GM19043 (cell line): ENCODE data around the gene MUTYH.
"Not testable (repeated sequence)": the region's sequence is repeated elsewhere in the genome, so short reads cannot be mapped to it uniquely, and the experiment has no call there.

ENCODE experiments used
- ATAC-seq: cut with Tn5 transposase; IDR thresholded peaks from one replicate; pipeline ENCODE4 v1.9.1; 2021; ENCODE audit warnings: low read depth; ENCODE audit not compliant: unreplicated experiment

Gene MUTYH

GRCh38 chr1:45325851-45326506 lies 14.3 kb downstream of the MUTYH start:
- no peak for ATAC-seq

GRCh38 chr1:45322486-45323040 lies 17.7 kb downstream of the MUTYH start:
- ATAC-seq = no peak

DNA sequence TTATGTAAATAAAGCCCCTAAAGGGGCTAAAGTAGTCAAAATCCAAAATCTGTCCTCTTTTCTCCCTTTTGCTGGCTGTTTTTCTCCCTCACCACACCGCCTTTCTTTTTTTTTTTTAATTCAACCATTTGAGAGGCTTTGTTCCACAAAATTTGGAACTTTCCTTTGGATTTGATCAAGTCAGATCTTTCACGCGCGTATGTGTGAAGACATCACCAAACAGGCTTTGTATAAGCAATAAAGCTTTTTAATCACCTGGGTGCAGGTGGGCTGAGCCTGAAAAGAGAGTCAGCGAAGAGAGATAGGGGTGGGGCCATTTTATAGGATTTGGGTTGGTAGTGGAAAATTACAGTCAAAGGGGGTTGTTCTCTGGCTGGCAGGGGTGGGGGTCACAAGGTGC lies 18.8 kb downstream of the MUTYH start:
- ATAC-seq = no peak

DNA sequence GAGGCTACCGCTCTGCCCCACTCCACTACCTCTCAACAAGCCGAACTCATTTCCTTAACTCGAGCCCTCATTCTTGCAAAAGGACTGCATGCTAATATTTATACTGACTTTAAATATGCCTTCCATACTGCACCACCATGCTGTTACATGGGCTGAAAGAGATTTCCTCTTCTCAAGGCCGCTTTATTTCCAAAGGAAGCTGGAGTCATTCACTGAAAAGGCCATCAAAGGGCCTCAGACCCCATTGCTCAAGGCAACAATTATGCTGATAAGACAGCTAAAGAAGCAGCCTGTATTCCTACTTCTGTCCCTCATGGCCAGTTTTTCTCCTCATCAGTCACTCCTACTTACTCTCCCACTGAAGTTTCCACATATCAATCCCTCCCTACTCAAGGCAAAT lies 20.5 kb downstream of the MUTYH start:
- ATAC-seq = no peak

DNA sequence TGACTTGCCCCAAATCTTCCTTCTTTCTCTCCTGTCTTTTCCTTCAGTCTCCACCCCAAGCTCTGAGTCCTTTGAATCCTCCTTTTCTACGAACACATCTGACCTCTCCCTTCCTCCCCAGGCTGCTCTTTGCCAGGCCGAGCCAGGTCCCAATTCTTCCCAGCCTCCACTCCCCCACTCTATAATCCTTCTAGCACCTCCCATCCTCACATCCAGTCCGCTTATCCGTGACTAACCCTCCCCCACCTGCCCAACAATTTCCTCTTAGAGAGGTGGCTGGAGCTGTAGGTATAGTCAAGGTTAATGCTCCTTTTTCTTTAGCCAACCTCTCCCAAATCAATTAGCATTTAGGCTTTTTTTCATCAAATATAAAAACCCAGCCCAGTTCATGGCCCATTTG lies 23.1 kb downstream of the MUTYH start:
- no peak for ATAC-seq

- ATAC-seq = no peak
These were observed 26.0 kb downstream of the MUTYH start for GRCh38 chr1:45314266-45314665.

DNA sequence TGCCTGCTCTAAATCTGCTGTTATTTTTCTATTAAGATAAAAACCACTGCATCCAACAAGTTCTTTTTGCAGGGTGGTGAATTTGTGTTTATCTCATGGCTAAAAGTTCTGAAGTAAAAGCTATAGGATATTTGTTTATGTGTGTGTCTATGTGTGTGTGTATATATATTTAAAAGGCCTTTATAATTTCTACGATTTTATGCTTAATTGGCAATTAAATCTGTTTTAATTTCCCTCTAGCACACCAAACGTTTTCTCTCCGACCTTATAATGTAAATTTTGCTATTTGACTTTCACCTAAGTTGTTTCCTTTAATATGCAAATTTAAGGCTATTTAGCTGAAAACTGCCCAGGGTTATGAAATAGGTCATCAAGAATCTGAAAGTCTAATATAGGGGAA lies 33.3 kb downstream of the MUTYH start:
- ATAC-seq = no peak

DNA sequence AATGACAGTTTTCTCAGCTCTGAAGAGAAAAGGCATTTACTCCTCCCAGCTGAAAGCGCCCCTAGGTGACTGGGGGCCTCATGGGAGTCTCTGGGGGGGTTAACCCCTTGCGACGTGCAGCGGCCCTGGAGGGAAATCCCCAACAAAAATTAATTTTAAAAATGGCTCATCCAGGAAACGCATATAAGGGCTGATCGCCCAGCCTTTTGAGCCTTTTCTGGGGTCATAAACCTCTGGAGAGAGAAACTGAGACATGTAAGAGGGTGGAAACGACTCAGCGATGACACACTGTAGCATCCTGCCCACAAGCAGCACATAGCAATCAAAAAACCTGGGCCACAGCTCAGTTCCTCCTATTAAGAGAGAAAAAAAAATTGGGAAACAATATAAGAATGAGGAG lies 33.9 kb downstream of the MUTYH start:
- no peak for ATAC-seq

DNA sequence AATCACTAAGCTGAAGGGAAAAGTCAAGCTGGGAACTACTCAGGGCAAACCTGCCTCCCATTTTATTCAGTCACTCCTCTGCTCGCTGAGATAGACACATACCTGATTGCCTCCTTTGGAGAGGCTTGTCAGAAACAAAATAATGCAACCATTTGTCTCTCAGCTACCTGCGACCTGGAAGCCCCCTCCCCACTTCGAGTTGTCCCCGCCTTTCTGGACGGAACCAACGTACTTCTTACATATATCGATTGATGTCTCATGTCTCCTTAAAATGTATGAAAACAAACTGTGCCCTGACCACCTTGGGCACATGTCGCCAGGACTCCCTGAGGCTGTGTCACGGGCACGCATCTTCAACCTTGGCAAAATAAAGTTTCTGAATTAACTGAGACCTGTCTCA lies 35.0 kb downstream of the MUTYH start:
- ATAC-seq = no peak

GRCh38 chr1:45304311-45305081 lies 35.7 kb downstream of the MUTYH start:
- no peak for ATAC-seq

DNA sequence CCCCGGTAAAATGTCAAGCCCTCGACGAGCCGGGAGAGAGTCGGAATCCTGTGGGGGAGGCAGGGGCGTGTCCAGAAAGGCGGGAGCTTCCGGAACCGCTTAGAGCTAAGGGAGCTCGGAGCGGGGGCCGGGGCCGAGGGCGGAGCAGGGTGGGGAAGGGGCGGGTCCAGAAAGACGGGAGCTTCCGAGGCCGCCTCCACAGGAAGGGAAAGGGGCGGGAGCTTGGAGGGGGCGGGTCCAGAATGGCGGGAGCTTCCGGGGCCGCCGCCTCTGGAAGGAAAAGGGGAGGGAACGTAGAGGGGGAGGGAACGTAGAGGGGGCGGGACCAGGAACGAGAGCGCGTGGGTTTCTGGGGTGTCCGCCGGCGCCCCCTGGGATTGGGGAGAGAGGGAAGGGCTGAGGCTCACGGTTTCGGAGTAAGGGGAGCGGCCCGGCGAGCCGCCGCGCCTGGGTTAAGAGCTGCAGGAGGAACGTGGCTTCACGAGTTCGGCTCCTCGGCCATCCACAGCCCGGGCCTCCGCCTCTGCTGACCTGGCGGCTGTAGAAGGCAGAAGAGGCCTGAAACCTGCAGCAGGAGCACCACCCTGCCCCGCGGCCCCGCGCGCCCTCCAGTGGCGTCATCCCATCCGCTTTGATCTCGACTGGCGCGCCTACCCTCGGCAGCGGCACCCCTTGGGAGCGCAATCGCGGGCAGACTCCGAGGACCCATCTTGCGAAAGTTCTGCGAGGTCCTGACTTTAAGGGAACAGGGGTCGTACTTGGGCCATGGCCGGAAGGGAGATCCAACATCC lies 36.5 kb downstream of the MUTYH start:
- peak; percentile 62 for ATAC-seq

GRCh38 chr1:45302505-45303150 lies 37.6 kb downstream of the MUTYH start:
- ATAC-seq = no peak

GRCh38 chr1:45300669-45300997 lies 39.6 kb downstream of the MUTYH start:
- no peak for ATAC-seq

DNA sequence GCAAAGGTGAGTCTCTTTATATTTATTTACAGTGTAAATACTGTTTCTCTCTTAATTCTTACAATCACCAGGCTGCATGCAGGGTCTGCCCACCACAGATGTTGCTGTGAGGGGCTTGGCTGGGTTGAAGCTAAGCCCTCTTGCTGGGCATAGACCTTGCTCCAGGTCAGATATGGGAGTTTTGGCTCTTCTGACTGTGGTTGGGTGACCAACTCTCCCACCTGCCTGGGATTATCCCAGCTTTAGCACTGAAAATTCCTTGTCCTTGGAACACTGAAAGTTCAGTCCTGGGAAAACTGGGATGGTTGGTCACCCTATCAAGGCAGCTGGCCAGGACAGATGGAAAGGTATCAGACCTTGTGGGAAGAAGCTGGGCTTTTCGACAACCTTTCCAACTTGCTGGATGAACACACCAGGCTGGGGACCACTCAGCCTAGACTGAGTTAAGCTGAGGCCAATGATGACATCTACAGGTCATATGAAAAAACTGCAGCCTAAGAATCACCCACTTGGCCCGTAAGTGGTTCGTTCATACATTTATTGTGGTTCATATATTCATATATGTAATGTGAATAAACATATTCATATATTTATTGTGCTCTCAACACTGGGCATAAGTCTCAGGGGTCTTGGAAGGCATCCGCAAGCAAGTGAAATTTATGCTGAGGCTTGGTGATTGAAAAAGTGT lies 40.1 kb downstream of the MUTYH start:
- no peak for ATAC-seq

GRCh38 chr1:45299296-45299695 lies 40.9 kb downstream of the MUTYH start:
- ATAC-seq = no peak

DNA sequence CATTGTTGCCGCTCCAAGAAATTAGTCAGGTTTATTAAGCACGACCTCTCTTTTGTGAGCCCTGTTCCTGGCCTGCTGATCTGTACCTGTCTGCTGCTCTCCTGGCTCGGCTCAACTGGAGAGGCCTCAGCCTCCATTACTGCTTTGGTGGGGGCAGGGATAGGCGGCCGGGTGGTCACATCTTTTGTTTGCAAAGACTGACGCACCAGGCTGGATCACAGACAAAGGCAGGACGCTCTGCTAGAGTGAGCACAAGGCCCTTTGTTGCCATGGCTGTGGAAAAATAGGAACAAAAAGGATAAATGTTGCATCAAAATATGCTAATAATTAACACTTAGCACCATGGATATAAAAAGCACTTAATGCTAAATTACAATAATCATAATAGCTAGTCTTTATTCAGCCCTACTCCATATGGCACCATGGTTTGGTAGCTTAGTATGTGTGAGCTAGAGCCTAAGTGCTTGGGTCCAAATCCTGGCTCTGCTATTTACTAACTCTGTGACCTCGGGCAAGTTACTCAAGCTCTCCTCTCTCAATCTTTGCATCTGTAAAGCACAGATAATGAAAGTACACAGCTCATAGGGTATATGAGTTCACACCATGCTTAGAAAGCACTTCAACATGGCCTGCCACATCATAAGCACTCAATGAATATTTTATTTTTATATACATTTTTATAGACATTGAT lies 42.4 kb downstream of the MUTYH start:
- no peak for ATAC-seq

DNA sequence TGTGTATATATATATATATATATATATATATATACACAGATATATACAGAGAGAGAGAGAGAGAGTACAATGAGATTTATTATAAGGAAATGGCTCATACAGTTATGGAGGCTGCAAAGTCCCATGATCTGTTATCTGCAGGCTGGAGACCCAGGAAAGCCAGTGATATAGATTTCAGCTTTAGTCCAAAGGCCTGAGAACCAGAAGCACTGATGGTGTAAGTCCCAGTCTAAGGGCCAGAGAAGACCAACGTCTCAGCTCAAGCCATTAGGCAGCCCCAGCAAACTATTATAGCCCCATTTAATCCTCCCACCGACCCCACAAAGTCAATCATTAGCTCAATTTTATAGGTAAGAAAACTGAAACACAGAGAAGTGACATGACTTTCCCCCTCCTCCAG lies 48.5 kb downstream of the MUTYH start:
- ATAC-seq = no peak

GRCh38 chr1:45291002-45291401 lies 49.2 kb downstream of the MUTYH start:
- ATAC-seq = not testable (repeated sequence)

DNA sequence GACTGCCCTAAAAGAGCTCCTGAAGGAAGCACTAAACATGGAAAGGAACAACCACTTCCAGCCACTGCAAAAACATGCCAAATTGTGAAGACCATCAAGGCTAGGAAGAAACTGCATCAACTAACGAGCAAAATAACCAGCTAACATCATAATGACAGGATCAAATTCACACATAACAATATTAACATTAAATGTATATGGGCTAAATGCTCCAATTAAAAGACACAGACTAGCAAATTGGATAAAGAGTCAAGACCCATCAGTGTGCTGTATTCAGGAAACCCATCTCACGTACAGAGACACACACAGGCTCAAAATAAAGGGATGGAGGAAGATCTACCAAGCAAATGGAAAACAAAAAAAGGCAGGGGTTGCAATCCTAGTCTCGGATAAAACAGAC lies 53.7 kb downstream of the MUTYH start:
- ATAC-seq = not testable (repeated sequence)

GRCh38 chr1:45284858-45285257 lies 55.4 kb downstream of the MUTYH start:
- not testable (repeated sequence) for ATAC-seq
